A549 treated with Hydrocortisone at 1 μM for 4 hours (cell line): ENCODE results near the gene DACT1. TPM values are rescaled to one million over a fixed set of nuclear protein-coding genes. Genes with fewer than 3 reads are reported as not detected.

Source experiments
- total RNA-seq: library from RNA; stranded (reverse); fragments of 200-300 nt; extraction: Qiagen RNA extraction; gene quantifications from 5 replicates; pipeline ENCODE4 v1.2.3, GENCODE V29; 2022

The DACT1 gene, protein sequence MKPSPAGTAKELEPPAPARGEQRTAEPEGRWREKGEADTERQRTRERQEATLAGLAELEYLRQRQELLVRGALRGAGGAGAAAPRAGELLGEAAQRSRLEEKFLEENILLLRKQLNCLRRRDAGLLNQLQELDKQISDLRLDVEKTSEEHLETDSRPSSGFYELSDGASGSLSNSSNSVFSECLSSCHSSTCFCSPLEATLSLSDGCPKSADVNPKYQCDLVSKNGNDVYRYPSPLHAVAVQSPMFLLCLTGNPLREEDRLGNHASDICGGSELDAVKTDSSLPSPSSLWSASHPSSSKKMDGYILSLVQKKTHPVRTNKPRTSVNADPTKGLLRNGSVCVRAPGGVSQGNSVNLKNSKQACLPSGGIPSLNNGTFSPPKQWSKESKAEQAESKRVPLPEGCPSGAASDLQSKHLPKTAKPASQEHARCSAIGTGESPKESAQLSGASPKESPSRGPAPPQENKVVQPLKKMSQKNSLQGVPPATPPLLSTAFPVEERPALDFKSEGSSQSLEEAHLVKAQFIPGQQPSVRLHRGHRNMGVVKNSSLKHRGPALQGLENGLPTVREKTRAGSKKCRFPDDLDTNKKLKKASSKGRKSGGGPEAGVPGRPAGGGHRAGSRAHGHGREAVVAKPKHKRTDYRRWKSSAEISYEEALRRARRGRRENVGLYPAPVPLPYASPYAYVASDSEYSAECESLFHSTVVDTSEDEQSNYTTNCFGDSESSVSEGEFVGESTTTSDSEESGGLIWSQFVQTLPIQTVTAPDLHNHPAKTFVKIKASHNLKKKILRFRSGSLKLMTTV
- total RNA-seq: 0.42 to 0.62 TPM (median 0.58 TPM) in 5 replicates

DNA sequence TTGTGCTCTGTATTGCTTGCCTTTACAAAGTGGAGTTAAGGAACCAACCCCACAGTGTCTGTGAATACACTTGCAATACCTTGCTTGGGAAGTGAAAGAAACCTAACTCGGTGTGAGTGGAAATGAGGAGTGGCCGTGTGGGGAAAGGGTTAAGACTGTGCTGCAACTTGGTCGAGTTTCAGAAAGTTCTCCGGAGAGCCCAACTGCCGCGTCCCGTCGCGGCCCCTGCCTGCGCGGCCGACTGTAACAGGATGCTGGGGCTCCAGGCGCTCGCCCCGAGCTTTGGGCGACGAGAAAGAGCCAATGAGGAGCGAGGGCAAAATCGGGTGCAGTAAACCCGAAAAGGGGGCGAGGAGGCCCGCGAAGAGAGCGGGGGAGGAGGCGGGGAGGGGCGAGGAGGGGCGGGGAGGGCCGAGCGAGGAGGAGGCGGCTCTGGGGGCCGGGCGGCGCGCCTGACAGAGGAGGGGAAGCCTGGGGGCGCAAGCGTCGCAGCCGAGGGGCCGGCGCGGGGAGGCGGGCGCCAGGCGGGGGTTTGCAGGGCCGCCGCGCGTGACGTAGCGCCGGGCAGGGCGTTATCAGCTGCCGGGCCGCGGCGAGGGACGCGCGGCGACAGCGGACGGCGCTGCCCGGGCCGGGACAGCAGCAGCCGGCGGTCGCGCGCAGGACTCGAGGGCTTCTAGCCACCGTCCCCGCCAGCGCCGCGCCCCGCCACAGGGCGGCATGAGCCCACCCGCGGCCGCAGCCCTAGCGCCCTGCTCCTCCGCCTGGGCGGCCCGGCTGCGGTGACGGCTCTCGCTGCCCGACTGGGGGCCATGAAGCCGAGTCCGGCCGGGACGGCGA, at the start of gene DACT1:
Gene DACT1 (plus strand): TSS at position 572 of the 840 bp plus-strand sequence. CDS start 241 bp downstream, at position 813.

Other genes with a start within 250 kb of the DACT1 start
- gene TOMM20L, start 242.0 kb upstream of the DACT1 start, total RNA-seq: 0.20 TPM in 1 of 5 replicates, not detected in the others
- 69.5 to 83.1 TPM (median 73.7 TPM) in 5 replicates for gene TIMM9, start 210.4 kb upstream of the DACT1 start, total RNA-seq
- gene KIAA0586, start 210.2 kb upstream of the DACT1 start, total RNA-seq: 5.0 to 10.4 TPM (median 7.7 TPM) in 5 replicates